CD4-positive, alpha-beta T cell treated with Interleukin-21 for 1 hour (primary cell): ENCODE results near the gene TMEM255B.
A peak's percentile ranks its signal among the peaks of the same experiment; 100 is the strongest.

Experiments used
- DNase-seq: peaks from one replicate; pipeline ENCODE4 v3.0.0-alpha.2; 2020

TMEM255B gene

DNA sequence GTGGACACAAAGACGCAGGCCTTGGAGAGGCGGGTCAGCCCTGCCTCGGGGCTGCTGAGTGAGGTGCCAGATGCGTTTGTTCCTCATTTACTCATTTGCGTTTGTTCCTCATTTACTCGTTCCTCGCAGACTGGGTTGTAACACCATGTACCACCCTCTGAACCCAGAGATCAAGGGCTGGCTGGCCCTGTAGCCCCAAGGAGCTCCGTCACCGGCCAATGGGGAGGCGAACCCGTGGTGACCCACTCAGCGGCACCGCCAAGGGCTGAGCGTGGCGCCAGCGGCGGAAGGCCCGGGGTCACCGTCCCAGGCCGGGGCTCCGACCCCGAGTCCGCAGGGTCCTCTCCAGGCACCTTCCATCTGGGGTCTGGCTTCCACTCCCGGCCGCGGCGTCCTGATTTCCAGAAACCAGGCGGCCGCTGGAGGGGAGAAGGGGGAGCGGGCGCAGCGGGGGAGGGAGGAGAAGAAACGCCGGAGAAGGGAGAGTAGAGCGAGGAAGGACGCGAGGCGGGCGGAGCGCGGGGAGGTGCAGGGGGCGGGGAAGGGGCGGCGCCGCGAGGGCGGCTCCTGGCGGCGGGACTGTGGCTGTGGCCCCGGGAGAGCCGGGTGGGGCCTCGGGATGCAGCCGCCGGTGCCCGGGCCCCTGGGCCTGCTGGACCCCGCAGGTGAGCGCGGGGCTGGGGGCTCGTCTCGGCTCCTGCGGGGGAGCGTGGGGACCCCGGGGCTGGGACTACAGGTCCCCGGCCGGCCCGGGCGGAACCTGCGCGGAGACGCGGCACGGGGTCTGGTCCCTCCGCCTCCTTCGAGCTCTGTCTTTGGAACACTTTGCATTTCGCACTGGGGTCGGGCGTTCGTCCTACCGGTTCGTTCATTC lies at the start of gene TMEM255B:
TSS of gene TMEM255B (plus strand) at position 576 of the 874 bp plus-strand sequence. CDS start at position 620, 44 bp downstream.
- DNase-seq = peak; percentile 67

DNA sequence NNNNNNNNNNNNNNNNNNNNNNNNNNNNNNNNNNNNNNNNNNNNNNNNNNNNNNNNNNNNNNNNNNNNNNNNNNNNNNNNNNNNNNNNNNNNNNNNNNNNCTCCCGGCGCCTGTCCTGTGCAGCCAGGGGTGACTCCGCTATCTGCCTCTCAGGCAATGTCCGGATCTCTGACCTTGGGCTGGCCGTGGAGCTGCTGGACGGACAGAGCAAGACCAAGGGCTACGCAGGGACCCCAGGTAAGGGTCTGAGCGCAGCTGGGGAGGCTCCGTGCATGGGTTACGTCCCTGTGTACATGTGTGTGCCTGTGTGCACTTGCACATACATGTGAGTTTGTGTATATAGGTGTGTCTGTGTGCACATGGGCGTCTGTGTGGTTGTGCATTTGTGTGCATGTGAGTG lies 36.1 kb upstream of the TMEM255B start:
- no peak for DNase-seq

DNA sequence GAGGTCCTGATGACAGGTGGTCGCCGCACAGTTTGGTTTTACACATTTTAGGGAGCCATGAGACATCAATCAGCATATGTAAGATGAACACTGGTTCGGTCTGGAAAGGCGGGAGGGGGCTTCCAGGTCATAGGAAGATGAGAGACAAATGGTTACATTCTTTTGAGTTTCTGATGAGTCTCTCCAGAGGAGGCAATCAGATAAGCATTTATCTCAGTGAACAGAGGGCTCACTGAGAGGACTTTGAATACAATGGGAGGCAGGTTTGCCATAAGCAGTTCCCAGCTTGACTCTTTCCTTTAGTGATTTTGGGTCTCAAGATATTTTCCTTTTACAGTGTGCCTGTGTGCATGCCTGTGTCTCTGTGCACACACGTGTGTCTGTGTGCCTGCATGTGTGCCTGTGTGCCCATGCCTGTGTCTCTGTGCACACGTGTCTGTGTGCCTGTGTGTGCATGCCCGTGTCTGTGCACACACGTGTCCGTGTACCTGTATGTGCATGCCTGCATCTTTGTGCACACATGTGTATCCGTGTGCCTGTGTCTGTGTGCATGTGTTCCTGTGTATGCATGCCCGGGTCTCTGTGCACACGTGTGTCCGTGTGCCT lies 35.5 kb upstream of the TMEM255B start:
- DNase-seq = no peak

DNA sequence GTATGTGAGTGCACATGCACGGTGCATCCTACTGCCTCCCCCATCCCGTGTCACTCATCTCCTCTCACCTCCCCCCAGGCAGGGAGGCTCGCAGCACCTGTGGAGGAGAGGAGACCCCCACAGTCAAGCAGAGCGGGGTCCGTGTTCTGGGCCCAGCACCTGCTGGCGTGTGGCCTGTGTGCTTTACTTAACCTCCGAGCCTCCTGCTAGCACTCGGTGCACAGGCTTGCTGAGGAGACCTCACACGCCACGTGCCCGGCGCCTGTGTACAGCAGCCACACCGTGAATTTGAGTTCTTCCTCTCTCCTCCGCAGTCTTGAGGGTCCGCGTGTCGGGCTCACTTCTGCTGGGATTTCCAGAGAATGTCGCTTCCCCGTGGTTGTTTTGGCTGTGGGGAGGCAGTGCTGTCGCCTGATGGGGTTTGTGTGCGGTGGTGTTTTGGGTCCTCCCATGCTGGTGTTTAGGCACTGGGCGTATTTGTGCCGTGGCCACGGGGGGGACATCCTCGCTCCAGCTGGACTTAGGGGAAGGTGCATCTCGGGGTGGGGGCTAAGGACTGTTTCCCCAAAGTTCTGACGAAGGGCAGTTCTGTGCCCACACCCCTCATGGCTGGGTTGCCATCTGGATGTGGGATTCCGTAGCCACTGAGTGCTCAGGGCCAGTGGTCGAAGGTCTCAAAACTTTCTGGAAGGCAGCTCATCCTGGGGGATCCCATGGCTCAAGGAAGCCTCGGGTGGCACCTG lies 34.8 kb upstream of the TMEM255B start:
- no peak for DNase-seq

DNA sequence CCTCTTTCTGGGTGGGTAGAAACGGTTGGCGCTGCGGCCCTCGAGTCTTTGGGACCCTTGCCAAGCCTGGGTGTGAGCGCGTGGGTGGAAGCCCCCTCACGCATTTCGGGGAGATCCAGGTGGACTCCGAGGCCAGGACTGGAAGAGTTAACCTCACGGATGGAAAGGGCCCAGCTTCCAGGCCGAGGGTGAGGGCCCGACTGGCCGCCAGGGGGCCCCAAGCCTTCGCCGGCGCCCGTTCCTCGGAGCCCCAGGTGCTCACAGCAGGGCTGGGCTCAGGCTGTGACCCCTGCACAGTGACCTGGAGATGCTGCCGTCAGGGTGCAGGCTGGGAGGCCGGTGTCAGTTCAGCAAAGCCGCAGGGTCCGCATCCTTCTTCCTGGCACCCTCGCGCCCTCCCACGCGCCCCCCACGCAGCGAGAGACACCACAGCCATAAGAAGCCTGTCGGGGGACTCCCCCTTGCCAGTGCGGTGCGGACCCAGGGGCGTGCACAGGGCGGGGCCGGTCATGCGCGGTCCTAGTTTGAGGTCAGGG lies 34.2 kb upstream of the TMEM255B start:
- DNase-seq = peak; percentile 90

DNA sequence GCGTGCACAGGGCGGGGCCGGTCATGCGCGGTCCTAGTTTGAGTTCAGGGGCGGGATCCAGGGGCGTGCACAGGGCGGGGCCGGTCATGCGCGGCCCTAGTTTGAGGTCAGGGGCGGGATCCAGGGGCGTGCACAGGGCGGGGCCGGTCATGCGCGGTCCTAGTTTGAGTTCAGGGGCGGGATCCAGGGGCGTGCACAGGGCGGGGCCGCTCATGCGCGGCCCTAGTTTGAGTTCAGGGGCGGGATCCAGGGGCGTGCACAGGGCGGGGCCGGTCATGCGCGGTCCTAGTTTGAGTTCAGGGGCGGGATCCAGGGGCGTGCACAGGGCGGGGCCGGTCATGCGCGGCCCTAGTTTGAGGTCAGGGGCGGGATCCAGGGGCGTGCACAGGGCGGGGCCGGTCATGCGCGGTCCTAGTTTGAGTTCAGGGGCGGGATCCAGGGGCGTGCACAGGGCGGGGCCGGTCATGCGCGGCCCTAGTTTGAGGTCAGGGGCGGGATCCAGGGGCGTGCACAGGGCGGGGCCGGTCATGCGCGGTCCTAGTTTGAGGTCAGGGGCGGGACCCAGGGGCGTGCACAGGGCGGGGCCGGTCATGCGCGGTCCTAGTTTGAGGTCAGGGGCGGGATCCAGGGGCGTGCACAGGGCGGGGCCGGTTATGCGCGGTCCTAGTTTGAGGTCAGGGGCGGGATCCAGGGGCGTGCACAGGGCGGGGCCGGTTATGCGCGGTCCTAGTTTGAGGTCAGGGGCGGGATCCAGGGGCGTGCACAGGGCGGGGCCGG lies 33.5 kb upstream of the TMEM255B start:
- DNase-seq = peak; percentile 75

DNA sequence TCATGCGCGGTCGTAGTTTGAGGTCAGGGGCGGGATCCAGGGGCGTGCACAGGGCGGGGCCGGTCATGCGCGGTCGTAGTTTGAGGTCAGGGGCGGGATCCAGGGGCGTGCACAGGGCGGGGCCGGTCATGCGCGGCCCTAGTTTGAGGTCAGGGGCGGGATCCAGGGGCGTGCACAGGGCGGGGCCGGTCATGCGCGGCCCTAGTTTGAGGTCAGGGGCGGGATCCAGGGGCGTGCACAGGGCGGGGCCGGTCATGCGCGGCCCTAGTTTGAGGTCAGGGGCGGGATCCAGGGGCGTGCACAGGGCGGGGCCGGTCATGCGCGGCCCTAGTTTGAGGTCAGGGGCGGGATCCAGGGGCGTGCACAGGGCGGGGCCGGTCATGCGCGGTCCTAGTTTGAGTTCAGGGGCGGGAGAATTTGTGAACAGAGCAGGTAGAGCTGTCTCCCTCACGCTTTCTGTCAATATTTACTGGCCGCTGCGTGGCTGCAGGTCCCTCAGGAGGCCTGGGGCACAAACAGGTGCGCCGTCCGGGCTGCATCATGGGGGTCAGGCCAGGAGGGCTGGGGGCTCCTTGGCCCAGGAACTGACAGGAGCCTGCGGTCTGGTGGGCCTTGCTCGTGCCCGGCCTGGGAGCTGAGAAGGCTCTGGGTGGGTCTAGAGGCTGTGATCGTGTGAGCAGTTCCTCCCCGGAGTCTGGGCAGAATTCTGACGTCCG lies 32.8 kb upstream of the TMEM255B start:
- DNase-seq = peak; percentile 42

DNA sequence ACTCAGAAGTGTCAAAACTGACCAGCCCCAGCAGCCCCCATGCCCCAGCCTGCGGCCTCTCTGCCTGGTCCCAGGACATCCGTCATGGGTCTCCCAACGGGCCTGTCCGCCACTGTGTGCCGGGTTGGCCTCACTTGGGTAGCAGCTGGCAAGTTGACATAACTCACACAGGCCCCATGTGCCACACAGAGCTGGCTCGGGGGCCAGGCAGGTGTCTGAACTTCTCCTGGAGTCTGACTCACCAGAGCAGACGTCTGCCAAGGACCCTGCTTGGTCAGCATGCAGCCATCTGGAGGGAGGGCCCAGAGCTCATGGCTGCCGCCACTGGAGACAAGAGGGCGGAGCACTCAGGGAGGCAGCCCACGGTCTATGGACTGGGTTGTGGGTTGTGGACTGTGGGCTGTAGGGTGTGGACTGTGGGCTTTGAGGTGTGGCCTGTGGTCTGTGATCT lies 32.0 kb upstream of the TMEM255B start:
- DNase-seq = no peak

DNA sequence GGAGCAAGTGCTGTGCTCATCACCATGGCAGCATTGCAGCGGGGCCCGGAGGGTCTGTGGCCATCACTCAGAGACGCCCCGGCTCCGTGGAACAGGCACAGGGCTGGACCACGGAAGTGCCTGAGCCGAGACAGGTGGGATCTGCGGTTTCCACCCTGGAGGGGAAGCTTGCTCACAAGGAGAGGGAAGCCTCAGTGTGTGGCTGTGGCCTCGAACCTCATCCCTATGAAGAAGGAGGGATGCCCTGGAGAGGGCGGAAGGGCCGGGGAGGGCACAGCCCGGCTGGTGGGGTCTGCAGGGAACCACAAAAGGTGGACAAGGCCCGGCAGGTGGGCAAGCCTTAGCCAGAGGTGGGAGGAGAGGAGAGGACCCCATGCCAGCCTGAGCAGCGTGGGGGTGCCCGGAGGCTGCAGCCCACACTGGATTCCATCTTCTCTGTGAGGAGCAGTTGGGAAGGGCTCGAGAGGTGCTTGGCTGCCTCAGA lies 30.4 kb upstream of the TMEM255B start:
- no peak for DNase-seq

DNA sequence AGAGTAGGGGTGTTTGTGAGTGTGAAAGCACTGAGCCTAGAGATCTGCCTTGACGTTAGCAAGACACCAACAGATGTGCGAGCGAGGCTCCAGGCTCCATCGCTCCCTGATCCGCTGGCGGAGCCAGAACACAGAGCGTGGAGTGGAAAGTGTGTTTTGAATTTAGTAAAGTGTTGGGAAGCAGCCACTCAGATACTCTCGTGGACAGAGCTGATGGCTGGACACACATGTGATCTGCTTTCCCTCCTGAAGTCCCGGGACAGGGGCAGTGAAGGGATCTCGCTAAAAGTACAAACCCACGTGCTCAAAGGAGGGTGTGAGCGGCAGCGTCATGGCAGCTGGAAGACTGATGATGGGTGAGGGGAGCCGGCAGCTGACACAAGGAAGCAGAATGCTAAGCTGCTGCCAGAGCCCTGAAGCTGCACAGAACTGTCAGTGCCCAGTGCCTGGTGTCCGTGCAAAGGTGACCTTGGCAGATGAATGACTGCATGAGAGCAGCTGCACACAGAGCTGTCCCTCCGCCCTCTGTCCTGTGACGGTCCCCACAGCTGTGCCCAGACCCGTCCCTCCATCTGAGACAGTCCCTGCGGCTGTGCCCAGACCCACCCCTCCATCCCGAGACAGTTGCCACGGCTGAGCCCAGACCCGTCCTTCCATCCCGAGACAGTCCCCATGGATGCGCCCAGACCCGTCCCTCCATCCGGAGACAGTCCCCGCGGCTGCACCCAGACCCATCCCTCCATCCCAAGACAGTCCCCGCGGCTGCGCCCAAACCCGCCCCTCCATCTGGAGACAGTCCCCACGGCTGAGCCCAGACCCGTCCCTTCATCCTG lies 29.6 kb upstream of the TMEM255B start:
- DNase-seq = no peak

DNA sequence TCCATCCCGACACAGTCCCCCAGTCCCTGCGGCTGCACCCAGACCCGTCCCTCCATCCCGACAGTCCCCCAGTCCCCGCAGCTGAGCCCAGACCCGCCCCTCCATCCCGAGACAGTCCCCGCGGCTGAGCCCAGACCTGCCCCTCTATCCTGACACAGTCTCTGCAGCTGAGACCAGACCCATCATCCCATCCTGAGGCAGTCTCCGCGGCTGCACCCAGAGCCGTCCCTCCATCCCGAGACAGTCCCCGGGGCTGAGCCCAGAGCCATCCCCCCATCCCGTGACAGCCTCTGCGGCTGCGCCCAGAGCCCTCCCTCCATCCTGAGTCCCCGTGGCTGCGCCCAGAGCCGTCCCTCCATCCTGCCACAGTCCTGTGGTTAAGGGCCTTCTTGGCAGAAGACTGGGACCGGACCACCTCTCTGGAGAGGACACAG lies 28.8 kb upstream of the TMEM255B start:
- DNase-seq = no peak

DNA sequence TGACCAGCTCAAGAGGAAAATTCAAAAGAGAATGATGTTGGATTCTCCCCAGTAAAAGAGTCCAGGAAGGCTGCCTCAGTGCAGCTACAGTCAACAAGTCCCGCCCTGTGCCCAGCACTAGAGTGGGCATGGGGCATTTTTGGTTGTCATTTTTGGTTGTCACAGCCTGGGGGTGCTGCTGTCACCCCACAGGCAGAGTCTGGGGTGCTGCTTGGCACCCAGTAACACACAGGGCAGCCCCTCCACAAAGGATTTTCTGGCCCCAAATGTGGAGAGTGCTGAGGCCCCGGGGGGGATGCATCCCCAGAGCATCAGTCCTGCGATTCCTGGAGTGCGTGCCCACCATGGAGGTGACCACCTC lies 28.2 kb upstream of the TMEM255B start:
- DNase-seq = no peak

DNA sequence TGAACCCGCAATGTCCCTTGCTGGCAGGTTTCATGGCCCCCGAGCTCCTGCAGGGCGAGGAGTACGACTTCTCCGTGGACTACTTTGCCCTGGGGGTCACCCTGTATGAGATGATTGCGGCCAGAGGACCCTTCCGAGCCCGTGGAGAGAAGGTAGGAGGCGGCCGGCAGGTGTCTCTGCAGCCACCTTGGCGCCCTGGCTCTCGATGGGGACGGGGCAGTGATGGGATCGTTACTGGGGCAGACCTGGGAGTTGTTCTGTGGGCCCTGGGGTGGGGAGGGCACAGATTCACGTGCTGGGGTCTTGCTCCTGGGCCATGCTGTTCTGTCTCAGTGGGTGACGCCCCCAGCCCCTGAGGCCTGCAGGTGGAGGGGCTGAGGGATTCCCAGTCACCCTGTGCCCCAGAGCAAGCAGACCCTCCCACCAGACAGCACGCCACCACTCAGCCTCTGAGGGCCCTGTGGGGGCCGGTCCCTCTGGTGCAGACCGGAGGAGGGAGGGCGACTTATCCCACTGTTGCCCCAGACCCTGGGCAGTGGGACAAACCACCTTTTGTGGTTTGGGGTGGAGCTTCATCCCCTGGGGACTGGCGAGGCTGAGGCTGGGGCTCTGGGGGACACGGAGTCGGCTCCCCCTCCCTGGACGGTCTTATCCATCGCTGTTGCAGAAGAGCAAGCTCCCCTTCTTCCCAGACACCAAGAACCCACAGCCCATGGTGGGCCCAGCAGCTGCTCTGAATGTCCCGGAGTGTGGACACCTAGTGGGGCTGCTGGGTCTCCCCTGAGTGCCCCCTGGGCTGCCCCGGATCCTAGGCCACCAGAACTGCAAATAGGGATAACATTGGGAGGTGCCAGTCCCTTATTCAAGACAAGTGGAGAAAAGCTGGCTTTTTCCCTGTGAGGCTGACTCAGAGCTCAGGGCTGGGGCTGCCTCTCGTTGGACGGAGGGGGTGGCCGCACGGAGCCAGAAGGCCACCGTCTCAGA lies 27.5 kb upstream of the TMEM255B start:
- no peak for DNase-seq

DNA sequence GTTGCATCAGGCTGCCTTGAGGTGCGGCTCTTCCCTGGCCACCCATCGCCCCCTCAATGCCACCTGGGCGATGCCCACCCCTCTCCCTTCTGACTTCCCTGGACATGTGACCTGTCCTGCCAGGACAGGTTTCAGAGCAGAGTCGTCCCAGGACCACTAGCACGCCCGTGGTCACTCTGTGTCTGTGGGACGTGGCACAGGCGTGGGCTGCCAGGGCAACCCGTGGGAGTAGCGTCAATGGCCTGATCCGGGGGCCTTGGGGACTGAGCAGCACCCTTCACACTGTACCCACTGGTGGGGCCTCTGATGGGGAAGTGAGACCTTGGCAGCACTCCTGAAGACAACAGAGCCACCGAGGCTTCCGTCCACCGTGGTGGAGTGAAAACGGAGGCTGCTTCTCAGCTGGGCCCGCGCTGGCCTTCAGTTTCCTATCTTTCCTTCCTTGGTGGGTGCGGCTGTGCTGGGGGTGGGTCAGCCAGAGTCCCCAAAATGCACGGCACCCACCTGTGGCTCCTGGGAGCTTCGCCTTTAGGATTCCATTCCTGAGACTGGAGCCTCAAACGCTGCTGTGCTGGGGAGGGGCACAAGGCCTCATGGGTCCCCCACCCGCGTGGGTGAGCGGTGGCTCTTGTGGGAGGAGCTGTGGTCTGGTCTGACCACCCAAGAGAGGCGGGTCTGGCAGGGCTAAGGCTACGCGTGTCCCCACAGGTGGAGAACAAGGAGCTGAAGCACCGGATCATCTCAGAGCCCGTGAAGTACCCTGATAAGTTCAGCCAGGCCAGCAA lies 26.7 kb upstream of the TMEM255B start:
- DNase-seq = no peak

DNA sequence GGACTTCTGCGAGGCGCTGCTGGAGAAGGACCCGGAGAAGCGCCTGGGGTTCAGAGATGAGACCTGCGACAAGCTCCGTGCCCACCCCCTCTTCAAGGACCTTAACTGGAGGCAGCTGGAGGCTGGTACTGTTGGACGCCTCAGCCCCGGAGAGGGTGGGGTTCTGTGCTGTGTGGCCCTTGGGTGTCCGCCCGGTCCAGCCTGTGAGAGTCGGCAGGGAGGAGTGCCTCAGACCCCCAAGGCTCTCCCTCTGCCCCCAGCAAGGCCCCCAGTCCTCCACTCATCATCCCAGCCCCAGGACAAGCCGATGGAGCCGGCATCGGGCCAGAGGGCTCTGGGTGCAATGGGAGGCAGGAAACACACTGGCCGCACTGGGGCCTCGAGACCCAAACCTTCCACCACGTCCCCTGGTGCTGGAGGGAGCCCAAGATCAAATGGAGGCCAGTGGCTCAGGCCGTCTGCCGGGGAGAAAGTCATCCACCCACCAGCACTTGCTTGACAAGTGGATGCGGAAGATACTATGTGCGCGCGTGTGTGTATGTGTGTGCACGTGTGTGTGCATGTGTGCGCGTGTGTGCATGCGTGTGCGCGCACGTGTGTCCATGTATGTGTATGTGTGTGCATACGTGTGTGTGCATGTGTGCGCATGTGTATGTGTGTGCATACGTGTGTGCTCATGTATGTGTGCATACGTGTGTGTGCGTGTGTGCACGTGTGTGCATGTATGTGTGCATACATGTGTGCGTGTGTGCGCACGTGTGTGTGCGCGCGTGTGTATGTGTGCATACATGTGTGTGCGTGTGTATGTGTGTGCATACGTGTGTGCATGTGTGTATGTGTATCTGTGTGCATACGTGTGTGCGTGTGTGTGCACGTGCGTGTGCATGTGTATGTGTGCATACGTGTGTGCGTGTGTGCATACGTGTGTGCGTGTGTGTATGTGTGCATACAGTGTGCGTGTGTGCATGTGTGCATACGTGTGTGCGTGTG lies 25.8 kb upstream of the TMEM255B start:
- no peak for DNase-seq

DNA sequence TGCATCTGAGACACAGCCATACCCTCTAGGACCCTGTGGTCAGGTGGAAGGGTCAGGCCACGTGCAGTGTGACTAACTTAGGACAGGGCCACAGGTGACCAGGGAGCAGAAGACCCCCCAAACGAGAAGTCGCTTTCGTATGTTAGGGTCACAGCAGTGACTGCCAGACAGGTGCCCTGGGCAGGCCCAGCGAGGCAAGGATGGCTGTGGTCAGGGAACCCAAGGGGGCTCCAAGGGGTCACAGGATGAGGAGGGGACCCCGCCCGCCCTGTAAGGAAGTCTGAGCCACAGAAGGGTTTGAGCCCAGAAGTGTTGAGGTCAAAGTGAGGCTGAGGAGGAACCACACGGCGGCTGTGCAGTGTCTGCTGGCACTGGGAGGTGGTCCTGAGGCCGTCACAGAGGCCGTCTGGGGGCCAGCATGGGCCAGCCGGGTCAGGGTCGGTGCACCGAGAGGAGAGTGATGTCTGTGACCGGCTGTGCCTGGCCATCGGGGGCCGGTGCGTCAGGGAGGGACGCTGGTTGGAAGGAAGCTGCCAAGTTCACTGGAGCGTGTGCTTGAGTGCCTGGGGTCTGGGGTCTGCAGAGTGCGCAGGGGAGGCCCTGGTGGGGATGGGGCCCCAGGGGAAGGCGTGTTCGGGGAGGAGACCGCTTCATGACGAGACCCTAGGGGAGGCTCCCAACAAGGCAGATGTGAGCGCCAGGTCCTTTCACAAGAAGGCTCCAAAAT lies 24.8 kb upstream of the TMEM255B start:
- no peak for DNase-seq

DNA sequence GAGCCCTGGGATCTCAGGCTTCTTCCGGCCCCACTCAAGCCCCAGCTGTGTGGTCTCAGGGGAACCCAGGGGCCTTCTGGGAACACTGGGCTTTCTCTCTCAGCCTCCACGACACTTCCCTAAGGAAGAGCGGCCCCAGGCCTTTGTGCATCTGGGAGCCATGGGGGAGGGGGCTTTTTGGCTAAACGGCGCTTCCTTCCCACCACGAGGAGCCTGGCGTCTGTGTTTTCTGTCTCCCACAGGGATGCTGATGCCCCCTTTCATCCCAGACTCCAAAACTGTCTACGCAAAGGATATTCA lies 24.2 kb upstream of the TMEM255B start:
- no peak for DNase-seq
